C4-2B (cell line): Measurements from ENCODE around the gene ALDH2.
A peak's percentile ranks its signal among the peaks of the same experiment; 100 is the strongest.
"Not testable (repeated sequence)": the region's sequence is repeated elsewhere in the genome, so short reads cannot be mapped to it uniquely, and the experiment has no call there.

Experiments used
- ZFX ChIP-seq: fragments of 450-650 bp; IDR thresholded peaks from 2 replicates; pipeline ENCODE4 v1.6.1; 2017
- TF ChIP-seq, protein P1 (sequence below): fragments of 450-650 bp; conservative IDR thresholded peaks from 2 replicates; pipeline ENCODE4 v1.5.1; 2017; ENCODE audit warnings: mild to moderate bottlenecking

DNA sequence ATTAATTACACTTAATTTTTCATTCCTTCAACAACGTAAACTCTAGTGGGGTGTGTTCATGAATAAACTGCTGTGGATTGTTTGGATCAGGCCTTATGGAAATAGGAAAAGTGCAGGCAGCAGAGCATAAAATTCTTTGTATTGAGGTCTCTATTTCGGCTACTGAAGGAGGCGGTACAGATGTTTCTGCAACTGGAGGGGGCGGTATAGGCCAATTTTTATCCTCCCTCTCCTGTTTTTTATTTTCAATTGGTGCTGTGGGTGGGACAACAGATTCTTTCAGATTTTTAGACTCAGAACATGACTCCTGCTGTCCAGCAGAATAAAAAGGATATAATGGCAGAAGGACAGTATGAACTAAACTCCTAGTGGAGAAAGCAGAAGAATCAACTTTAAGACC, 57.6 kb downstream of the ALDH2 start:
- TF ChIP-seq, protein P1, sequence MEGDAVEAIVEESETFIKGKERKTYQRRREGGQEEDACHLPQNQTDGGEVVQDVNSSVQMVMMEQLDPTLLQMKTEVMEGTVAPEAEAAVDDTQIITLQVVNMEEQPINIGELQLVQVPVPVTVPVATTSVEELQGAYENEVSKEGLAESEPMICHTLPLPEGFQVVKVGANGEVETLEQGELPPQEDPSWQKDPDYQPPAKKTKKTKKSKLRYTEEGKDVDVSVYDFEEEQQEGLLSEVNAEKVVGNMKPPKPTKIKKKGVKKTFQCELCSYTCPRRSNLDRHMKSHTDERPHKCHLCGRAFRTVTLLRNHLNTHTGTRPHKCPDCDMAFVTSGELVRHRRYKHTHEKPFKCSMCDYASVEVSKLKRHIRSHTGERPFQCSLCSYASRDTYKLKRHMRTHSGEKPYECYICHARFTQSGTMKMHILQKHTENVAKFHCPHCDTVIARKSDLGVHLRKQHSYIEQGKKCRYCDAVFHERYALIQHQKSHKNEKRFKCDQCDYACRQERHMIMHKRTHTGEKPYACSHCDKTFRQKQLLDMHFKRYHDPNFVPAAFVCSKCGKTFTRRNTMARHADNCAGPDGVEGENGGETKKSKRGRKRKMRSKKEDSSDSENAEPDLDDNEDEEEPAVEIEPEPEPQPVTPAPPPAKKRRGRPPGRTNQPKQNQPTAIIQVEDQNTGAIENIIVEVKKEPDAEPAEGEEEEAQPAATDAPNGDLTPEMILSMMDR, result peak; percentile 37
- not testable (repeated sequence) for TF ChIP-seq ZFX
